Thyroid gland (tissue), 4 donors: Measurements from ENCODE around the gene KLHL8.

Experiments
- CTCF ChIP-seq, 6 experiments: fragments of 200-600 bp in 3 of 6; fragments of 450-650 bp in 3 of 6; sonication (generic) in 3 of 6; IDR thresholded peaks; one replicate each; pipeline ENCODE4 v1.5.1; 2016 to 2019; ENCODE audit warnings: antibody characterized with exemption in 6 of 6, mild to moderate bottlenecking in 2 of 6, inconsistent platforms in 1 of 6, moderate library complexity in 1 of 6
- POLR2A ChIP-seq, 2 donors: fragments of 450-650 bp; IDR thresholded peaks; one replicate each; pipeline ENCODE4 v1.6.1; 2017; ENCODE audit warnings: antibody characterized with exemption in 2 of 2, mild to moderate bottlenecking in 2 of 2, moderate library complexity in 1 of 2

DNA sequence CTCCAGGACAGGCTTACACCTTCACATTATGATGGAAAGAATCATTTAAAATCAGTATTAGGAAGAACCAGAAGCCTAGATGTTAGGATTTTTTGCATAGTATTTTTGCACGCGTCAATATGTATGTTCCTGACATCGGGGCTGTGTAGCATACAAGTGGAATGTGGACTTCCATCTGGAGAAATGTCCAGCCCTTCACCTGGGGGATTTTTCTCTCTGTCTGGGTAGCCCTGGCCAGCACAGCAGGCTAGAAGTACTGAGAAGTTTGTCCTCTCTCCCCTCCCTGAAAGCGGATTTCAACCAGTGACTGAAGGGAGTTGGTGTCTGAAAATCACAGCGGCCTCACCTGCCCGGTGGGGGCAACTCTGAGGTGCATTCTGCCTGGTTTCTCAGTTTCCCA lies 10.4 kb upstream of the KLHL8 start:
- no peak for TF ChIP-seq CTCF (IDR thresholded peaks at IDR 0.05)
- no peak for TF ChIP-seq POLR2A (IDR thresholded peaks at IDR 0.05)
